AG10803 (cell line): Measurements from ENCODE around the gene MSI2.
A peak's percentile ranks its signal among the peaks of the same experiment; 100 is the strongest.

Experiments
- DNase-seq: peaks from one replicate; pipeline ENCODE4 v3.0.0; 2010; ENCODE audit warnings: low read depth
- H3K4me3 ChIP-seq: 2 replicates; pipeline ENCODE4 v1.5.1; 2011; ENCODE audit warnings: mild to moderate bottlenecking, low read length, control low read depth
- CTCF ChIP-seq: conservative IDR thresholded peaks from 2 replicates; pipeline ENCODE4 v1.5.1; 2011; ENCODE audit warnings: mild to moderate bottlenecking, low read length, control low read depth, inconsistent platforms

The MSI2 gene

GRCh38 chr17:57548421-57549410 is 292.4 kb downstream of the MSI2 start:
- no peak for DNase-seq
- no peak for TF ChIP-seq CTCF
- H3K4me3 ChIP-seq: no peak overlapping the region

DNA sequence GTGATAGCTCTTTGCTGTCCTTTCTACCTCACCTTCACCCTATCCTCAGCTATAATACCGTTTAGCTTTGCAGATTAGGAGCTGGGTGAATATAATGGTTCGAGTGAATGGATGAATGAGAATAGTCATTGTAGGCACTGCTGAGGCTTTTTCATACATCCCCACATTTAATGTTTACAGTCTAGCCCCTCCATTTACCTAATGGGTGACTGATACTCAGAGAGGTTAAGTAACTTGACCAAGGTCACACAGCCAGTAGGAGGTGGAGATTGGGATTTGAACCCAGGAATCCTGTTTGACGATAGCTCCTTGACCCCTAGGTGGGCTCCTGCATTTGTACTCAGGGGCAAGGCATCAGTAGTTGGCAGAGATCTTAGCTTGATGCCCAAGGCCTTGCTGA is 293.1 kb downstream of the MSI2 start:
- no peak for TF ChIP-seq CTCF
- H3K4me3 ChIP-seq: no peak overlapping the region
- no peak for DNase-seq

- TF ChIP-seq CTCF: no peak
- no peak overlapping the region for H3K4me3 ChIP-seq
- no peak for DNase-seq
These were observed 293.7 kb downstream of the MSI2 start for GRCh38 chr17:57550016-57550415.

GRCh38 chr17:57550668-57551315 is 294.5 kb downstream of the MSI2 start:
- TF ChIP-seq CTCF: no peak
- no peak overlapping the region for H3K4me3 ChIP-seq
- no peak for DNase-seq

DNA sequence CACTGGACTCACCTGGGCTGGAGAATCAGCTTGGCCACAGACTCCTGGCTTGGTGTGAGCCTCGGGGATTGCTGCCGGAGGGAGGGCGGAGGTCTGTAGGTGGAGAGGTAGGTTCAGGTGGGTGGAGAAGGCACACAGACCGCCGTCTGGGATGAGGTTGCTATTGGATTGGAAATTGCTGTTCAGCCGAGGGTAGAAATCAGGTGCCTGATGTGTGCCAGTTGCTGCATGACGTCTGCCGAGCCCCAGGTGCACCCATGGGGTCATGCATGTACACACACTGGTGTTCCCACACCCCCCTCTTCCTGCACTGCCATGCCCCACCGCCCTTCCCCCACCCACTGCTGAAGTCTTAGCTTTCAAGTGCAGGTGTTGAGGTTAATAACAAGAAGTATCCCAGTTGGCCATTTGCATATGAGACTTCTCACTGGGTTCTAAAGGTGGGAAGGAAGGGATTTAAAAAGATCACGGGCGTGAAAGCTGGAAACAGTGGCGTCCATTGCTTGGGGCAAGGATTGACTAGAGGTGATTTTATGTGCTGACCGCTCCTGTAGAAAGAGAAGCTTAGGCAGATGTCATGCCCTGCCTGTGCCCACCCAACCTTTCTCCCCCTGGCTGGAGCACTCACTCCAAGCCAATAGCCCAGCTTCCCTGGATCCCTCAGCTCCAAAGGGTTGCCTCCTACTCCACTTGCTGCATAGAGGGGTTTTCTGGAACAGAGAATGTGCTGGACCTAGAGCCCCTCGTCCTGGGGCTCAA is 295.2 kb downstream of the MSI2 start:
- no peak overlapping the region for H3K4me3 ChIP-seq
- no peak for TF ChIP-seq CTCF
- no peak for DNase-seq

- H3K4me3 ChIP-seq: no peak overlapping the region
- no peak for DNase-seq
- peak; percentile 39 for TF ChIP-seq CTCF
These were observed 295.8 kb downstream of the MSI2 start for GRCh38 chr17:57552114-57552624.
